ENCODE results near the gene RPTOR.

- no peak for TF ChIP-seq EZH2phosphoT487 (IDR thresholded peaks at IDR 0.05; ENCODE audit: borderline replicate concordance, low read length)
- TF ChIP-seq EZH2 (IDR thresholded peaks at IDR 0.05; ENCODE audit: low read length, unreplicated experiment): no peak
- no peak for TF ChIP-seq CTCF (conservative IDR thresholded peaks at IDR 0.05; ENCODE audit: low read depth, low read length)
These were observed 286.9 kb downstream of the RPTOR start for GRCh38 chr17:80831491-80831890.
